ENCODE data around the gene FRAS1.

DNA sequence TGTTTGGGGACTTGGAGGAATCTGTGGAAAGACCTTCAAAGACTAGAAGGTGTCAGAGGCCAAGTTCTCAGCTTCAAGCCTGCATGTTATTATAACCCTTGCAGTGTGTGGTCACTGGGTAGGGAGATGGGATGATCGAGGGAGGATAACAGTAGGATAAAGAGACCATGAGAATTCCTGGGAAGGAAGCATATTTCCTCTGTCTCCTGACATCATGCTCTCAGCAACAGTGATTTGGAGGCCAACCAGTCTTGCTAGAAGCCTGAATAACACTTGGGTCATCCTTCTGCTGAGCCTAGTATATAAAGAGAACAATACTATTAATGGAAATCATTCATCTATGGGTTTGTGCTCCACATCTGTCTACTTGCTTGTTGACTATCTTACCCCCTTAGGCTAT, 453.6 kb downstream of the FRAS1 start:
- TF ChIP-seq, protein P1, sequence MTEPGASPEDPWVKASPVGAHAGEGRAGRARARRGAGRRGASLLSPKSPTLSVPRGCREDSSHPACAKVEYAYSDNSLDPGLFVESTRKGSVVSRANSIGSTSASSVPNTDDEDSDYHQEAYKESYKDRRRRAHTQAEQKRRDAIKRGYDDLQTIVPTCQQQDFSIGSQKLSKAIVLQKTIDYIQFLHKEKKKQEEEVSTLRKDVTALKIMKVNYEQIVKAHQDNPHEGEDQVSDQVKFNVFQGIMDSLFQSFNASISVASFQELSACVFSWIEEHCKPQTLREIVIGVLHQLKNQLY (CRISPR knock-in tag; IDR thresholded peaks at IDR 0.05) = no peak
- TF ChIP-seq OVOL2 (CRISPR knock-in tag; IDR thresholded peaks at IDR 0.05; ENCODE audit: borderline replicate concordance) (no peak), MYBL2 (CRISPR knock-in tag; IDR thresholded peaks at IDR 0.05) (no peak), ZNF121 (CRISPR knock-in tag; IDR thresholded peaks at IDR 0.05) (no peak), PRRX2 (CRISPR knock-in tag; IDR thresholded peaks at IDR 0.05) (no peak), JUN (CRISPR knock-in tag; IDR thresholded peaks at IDR 0.05) (no peak), RELA (CRISPR knock-in tag; IDR thresholded peaks at IDR 0.05; ENCODE audit: borderline replicate concordance) (no peak), ZNF423 (CRISPR knock-in tag; IDR thresholded peaks at IDR 0.05) (no peak), NR2C2 (CRISPR knock-in tag; IDR thresholded peaks at IDR 0.05) (no peak), RORB (CRISPR knock-in tag; IDR thresholded peaks at IDR 0.05) (no peak)
- TF ChIP-seq, protein P2, sequence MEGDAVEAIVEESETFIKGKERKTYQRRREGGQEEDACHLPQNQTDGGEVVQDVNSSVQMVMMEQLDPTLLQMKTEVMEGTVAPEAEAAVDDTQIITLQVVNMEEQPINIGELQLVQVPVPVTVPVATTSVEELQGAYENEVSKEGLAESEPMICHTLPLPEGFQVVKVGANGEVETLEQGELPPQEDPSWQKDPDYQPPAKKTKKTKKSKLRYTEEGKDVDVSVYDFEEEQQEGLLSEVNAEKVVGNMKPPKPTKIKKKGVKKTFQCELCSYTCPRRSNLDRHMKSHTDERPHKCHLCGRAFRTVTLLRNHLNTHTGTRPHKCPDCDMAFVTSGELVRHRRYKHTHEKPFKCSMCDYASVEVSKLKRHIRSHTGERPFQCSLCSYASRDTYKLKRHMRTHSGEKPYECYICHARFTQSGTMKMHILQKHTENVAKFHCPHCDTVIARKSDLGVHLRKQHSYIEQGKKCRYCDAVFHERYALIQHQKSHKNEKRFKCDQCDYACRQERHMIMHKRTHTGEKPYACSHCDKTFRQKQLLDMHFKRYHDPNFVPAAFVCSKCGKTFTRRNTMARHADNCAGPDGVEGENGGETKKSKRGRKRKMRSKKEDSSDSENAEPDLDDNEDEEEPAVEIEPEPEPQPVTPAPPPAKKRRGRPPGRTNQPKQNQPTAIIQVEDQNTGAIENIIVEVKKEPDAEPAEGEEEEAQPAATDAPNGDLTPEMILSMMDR (IDR thresholded peaks at IDR 0.05) = no peak
- TF ChIP-seq, protein P3, sequence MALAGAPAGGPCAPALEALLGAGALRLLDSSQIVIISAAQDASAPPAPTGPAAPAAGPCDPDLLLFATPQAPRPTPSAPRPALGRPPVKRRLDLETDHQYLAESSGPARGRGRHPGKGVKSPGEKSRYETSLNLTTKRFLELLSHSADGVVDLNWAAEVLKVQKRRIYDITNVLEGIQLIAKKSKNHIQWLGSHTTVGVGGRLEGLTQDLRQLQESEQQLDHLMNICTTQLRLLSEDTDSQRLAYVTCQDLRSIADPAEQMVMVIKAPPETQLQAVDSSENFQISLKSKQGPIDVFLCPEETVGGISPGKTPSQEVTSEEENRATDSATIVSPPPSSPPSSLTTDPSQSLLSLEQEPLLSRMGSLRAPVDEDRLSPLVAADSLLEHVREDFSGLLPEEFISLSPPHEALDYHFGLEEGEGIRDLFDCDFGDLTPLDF (CRISPR knock-in tag; IDR thresholded peaks at IDR 0.05) = no peak
- TF ChIP-seq, protein P4, sequence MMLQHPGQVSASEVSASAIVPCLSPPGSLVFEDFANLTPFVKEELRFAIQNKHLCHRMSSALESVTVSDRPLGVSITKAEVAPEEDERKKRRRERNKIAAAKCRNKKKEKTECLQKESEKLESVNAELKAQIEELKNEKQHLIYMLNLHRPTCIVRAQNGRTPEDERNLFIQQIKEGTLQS (CRISPR knock-in tag; conservative IDR thresholded peaks at IDR 0.05) = no peak

All from WTC11 (cell line).